HG03064 (cell line): ENCODE measurements around the gene ANKRD12.
"Not testable (repeated sequence)": the region's sequence is repeated elsewhere in the genome, so short reads cannot be mapped to it uniquely, and the experiment has no call there.

ENCODE experiments used
- ATAC-seq: cut with Tn5 transposase; IDR thresholded peaks from one replicate; pipeline ENCODE4 v1.9.1; 2021; ENCODE audit warnings: low read depth; ENCODE audit not compliant: unreplicated experiment

The ANKRD12 gene

GRCh38 chr18:9136315-9137155 lies at the start of gene ANKRD12:
Gene ANKRD12 (plus strand): TSS chr18:9136781. CDS start chr18:9182433, 45,652 bp downstream.
- peak; percentile 66 for ATAC-seq

- ATAC-seq: no peak
These were observed 49.4 kb upstream of the ANKRD12 start for GRCh38 chr18:9087144-9087543.

- no peak for ATAC-seq
These were observed 48.3 kb upstream of the ANKRD12 start for GRCh38 chr18:9088252-9088651.

- ATAC-seq: not testable (repeated sequence)
These were observed 47.9 kb upstream of the ANKRD12 start for GRCh38 chr18:9088727-9089126.

- no peak for ATAC-seq
These were observed 46.0 kb upstream of the ANKRD12 start for GRCh38 chr18:9090578-9090977.

GRCh38 chr18:9091066-9091476 lies 45.5 kb upstream of the ANKRD12 start:
- ATAC-seq: no peak

- ATAC-seq: no peak
These were observed 43.9 kb upstream of the ANKRD12 start for GRCh38 chr18:9092665-9093064.

- ATAC-seq: not testable (repeated sequence)
These were observed 43.5 kb upstream of the ANKRD12 start for GRCh38 chr18:9093109-9093508.

GRCh38 chr18:9094307-9095226 lies 42.0 kb upstream of the ANKRD12 start:
- no peak for ATAC-seq

GRCh38 chr18:9095297-9096006 lies 41.1 kb upstream of the ANKRD12 start:
- peak; percentile 77 for ATAC-seq

GRCh38 chr18:9096007-9096371 lies 40.6 kb upstream of the ANKRD12 start:
- no peak for ATAC-seq

GRCh38 chr18:9096685-9097084 lies 39.9 kb upstream of the ANKRD12 start:
- no peak for ATAC-seq

- no peak for ATAC-seq
These were observed 39.2 kb upstream of the ANKRD12 start for GRCh38 chr18:9097349-9097748.

- ATAC-seq: no peak
These were observed 35.8 kb upstream of the ANKRD12 start for GRCh38 chr18:9100796-9101195.

GRCh38 chr18:9101730-9102507 lies 34.7 kb upstream of the ANKRD12 start:
- no peak for ATAC-seq

GRCh38 chr18:9102508-9103375 lies 33.8 kb upstream of the ANKRD12 start, which contains the start of gene NDUFV2:
Gene NDUFV2 (plus strand): TSS chr18:9102699. CDS start chr18:9102744, 45 bp downstream.
- peak; percentile 85 for ATAC-seq

GRCh38 chr18:9103376-9103873 lies 33.2 kb upstream of the ANKRD12 start:
- no peak for ATAC-seq

- no peak for ATAC-seq
These were observed 32.2 kb upstream of the ANKRD12 start for GRCh38 chr18:9104244-9104901.
